ENCODE results near the gene FAM184B. TPM values are rescaled to one million over a fixed set of nuclear protein-coding genes. Genes with fewer than 3 reads are reported as not detected.
A peak's percentile ranks its signal among the peaks of the same experiment; 100 is the strongest.

Gene FAM184B
- total RNA-seq (2014; rRNA removed; shearing (Covaris generic)): 0.31 and 0.49 TPM in 2 replicates
- polyA plus RNA-seq (2016; fragmentation: Nextera tagmentation; extraction: Ambion mirVana): 0.11 and 0.19 TPM in 2 replicates
- long read RNA-seq, partial matches to known transcripts: 1 of 1 reads
- long read RNA-seq, other reads (novel, unspliced or antisense): 0 of 1 reads

GRCh38 chr4:17781300-17782287 is at the start of gene FAM184B:
TSS of gene FAM184B (minus strand) at chr4:17781621. CDS start at chr4:17781299, 322 bp downstream.
- Histone ChIP-seq H2AFZ (peak within 1 kb of the TSS; percentile 97), H3F3A (replicated peaks; ENCODE audit: low read depth) (no peaks in the 10 kb centered on the region), H3K27me3 (ENCODE audit: insufficient read depth) (peaks cover 50% of the 10 kb centered on the region), H3K4me2 (peak within 1 kb of the TSS; percentile 90), H3K4me1 (ENCODE audit: insufficient read depth) (peaks cover 7% of the 10 kb centered on the region; the same call in 1 of the 2 replicates), H3K9me2 (ENCODE audit: insufficient read depth) (no peaks in the 10 kb centered on the region), H3K27ac (ENCODE audit: low read depth) (no peak within 1 kb of the TSS), H3K36me3 (ENCODE audit: insufficient read depth) (no peaks in the 10 kb centered on the region), H3K4me3 (peak within 1 kb of the TSS; percentile 66), H4K20me1 (replicated peaks; ENCODE audit: insufficient read depth) (no peaks in the 10 kb centered on the region; the same call in 1 of the 2 replicates), H3K79me2 (replicated peaks; ENCODE audit: insufficient read depth) (no peaks in the 10 kb centered on the region)
- TF ChIP-seq EZH2 (IDR thresholded peaks at IDR 0.05; ENCODE audit: low read depth, unreplicated experiment): peak; percentile 70
- no peak for TF ChIP-seq STAT1 (IDR thresholded peaks at IDR 0.05; ENCODE audit: unreplicated experiment)
- no peaks in the 10 kb centered on the region for H3K36me3 Mint-ChIP-seq (ENCODE audit: low read depth)
- H3K27ac Mint-ChIP-seq: no peak within 1 kb of the TSS
- H3K4me1 Mint-ChIP-seq: peaks cover 12% of the 10 kb centered on the region; the same call in 2 of the 3 replicates
- H3K4me3 Mint-ChIP-seq: peak within 1 kb of the TSS; percentile 78
- ATAC-seq (peak; percentile 79), DNase-seq (ENCODE audit: low spot score) (peak; percentile 62)
- H3K9me3 Mint-ChIP-seq: peaks cover 4% of the 10 kb centered on the region; the same call in 1 of the 3 replicates
- H3K27me3 Mint-ChIP-seq (ENCODE audit: insufficient read depth, low read depth, poor library complexity): peaks cover 38% of the 10 kb centered on the region

DNA sequence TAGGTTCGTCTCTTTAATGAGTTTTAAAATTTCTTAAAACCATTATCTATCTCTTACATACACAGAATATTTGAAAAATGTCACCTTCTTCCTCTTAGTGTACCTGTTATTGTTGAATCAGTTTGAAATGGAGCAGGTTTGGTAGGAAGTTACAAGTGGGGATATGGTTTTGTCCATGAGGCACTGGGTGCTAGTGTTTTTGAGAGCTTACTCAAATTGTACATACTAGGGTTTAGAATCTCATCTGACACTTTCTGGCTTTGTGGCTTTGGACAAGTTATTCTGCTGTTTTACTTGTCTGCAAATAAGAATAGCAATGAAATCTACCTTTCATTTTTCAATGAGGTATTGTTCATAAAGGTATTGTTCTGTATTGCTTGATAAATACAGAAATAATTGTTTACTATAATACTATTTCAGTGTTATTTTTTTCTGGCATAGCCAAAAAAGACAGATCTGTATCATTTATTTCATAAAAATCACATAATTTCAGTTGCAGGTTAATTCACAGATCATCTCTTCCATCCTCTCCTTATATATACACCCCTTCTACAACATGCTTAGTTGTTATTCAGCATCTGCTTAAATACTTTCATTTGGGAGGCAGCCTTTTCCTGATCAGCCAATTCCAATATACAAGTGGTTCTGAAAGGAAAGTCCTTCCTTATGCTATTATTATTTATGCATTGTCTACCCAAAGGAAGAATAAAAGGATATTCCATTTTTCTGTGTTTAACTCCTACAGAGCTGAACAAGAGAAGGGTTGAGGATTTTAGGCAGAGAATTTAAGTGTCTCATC is 42.6 kb upstream of the FAM184B start:
- DNase-seq (ENCODE audit: low spot score) (no peak), ATAC-seq (no peak)
- Mint-ChIP-seq H3K36me3 (ENCODE audit: low read depth) (peaks cover 72% of the 10 kb centered on the region), H3K9me3 (no peaks in the 10 kb centered on the region), H3K27ac (0 out of 2 replicates have a peak overlapping the region, but pooled peaks have one; percentile 10), H3K4me1 (peaks cover 26% of the 10 kb centered on the region; the same call in 2 of the 3 replicates), H3K27me3 (ENCODE audit: insufficient read depth, low read depth, poor library complexity) (no peaks in the 10 kb centered on the region), H3K4me3 (no peak overlapping the region)
- H3K27ac ChIP-seq (ENCODE audit: low read depth): peak overlapping the region; percentile 23
- H3K79me2 ChIP-seq (replicated peaks; ENCODE audit: insufficient read depth): peaks cover 18% of the 10 kb centered on the region
- H3K27me3 ChIP-seq (ENCODE audit: insufficient read depth): no peaks in the 10 kb centered on the region
- no peak overlapping the region for H2AFZ ChIP-seq
- peaks cover 36% of the 10 kb centered on the region; the same call in 1 of the 2 replicates for H3K36me3 ChIP-seq (ENCODE audit: insufficient read depth)
- H3K4me2 ChIP-seq: no peak overlapping the region
- H3K4me1 ChIP-seq (ENCODE audit: insufficient read depth): peaks cover 22% of the 10 kb centered on the region
- H3K9me2 ChIP-seq (ENCODE audit: insufficient read depth): no peaks in the 10 kb centered on the region
- no peaks in the 10 kb centered on the region for H3F3A ChIP-seq (replicated peaks; ENCODE audit: low read depth)
- no peaks in the 10 kb centered on the region for H4K20me1 ChIP-seq (replicated peaks; ENCODE audit: insufficient read depth)
- H3K4me3 ChIP-seq: no peak overlapping the region
- TF ChIP-seq ZNF114 (CRISPR knock-in tag; IDR thresholded peaks at IDR 0.05) (no peak), CTCF (conservative IDR thresholded peaks at IDR 0.05; ENCODE audit: low read depth in 2 of 2) (no peak), ETS1 (IDR thresholded peaks at IDR 0.05) (no peak), REST (IDR thresholded peaks at IDR 0.05; ENCODE audit: unreplicated experiment) (no peak), EZH2 (IDR thresholded peaks at IDR 0.05; ENCODE audit: low read depth, unreplicated experiment) (no peak), JUNB (IDR thresholded peaks at IDR 0.05; ENCODE audit: unreplicated experiment) (no peak), NANOG (IDR thresholded peaks at IDR 0.05; ENCODE audit: borderline replicate concordance) (no peak), STAT1 (IDR thresholded peaks at IDR 0.05; ENCODE audit: unreplicated experiment) (no peak), CREB1 (CRISPR knock-in tag; IDR thresholded peaks at IDR 0.05; ENCODE audit: low read depth) (no peak)

Data from GM23338 (cell line).